Heart left ventricle (tissue), 13 donors: ENCODE measurements around the gene FTO.

Experiments used
- CTCF ChIP-seq, 12 donors: fragments of 200-600 bp; sonication (generic) in 4 of 12; IDR thresholded peaks; one replicate each; pipeline versions ENCODE4 v1.5.0 to v1.8.0; 2018 to 2022; ENCODE audit warnings: antibody characterized with exemption in 12 of 12, mild to moderate bottlenecking in 5 of 12
- POLR2A ChIP-seq, 2 donors: fragments of 450-650 bp; IDR thresholded peaks; one replicate each; pipeline ENCODE4 v1.6.1; 2017; ENCODE audit warnings: antibody characterized with exemption in 2 of 2, mild to moderate bottlenecking in 2 of 2, moderate library complexity in 2 of 2
- donor health status: ischemic (EF 13 %, LVEDD 7.1; RV severe dilation, severe dysfunction).
- donor health status: DM: no; HTN: yes; CAD: no.
- donor health status: DM: no; HTN: no; CAD: no.
- donor health status: ischemic (EF 25% LVEDD 6.9; RV normal size, moderate dysfunction).
- donor health status: ischemic (EF 25% LVEDD 5.7; RV mildly dilated, moderate dysfunction).
- donor health status: ischemic (EF 35%, LVEDD 5.7; RV mildly dilated, moderate dysfunction).
- donor health status: nonischemic (EF 11% LVEDD 7.7; RV severe dilation, severe dysfunction).
- donor health status: DM: yes; HTN: yes; CAD: no.
- donor health status: PGD.
- donor health status: ischemic (EF 29% LVEDD 5.4; RV normal size, mild dysfunction).
- donor health status: nonischemic (EF 23%, LVEDD 6.1; RV moderate dilation, normal function).

GRCh38 chr16:53955221-53955875, 251.4 kb downstream of the FTO start:
- TF ChIP-seq CTCF (IDR thresholded peaks at IDR 0.05) (no peak), POLR2A (IDR thresholded peaks at IDR 0.05) (no peak)
